Body of pancreas (tissue), 4 donors: ENCODE data around the gene NTPCR. TPM values are rescaled to one million over a fixed set of nuclear protein-coding genes. Genes with fewer than 3 reads are reported as not detected.

Experiments
- ATAC-seq: fragments of 150-250 bp; one replicate; pipeline ENCODE4 v1.9.1; 2016
- DNase-seq, 4 donors: peaks; one replicate each; pipeline ENCODE4 v3.0.0-alpha.2; 2019
- H3K27ac ChIP-seq, 4 donors: fragments of 200-600 bp; sonication (generic); 1 replicate in 3 of 4; 2 replicates in 1 of 4; pipeline versions ENCODE4 v1.5.1 to v1.6.1; 2016 to 2019; ENCODE audit warnings: mild to moderate bottlenecking in 1 of 4, mixed read lengths in 1 of 4, moderate library complexity in 1 of 4
- H3K27me3 ChIP-seq, 2 donors: fragments of 200-600 bp; sonication (generic); one replicate each; pipeline ENCODE4 v1.6.0; 2016; ENCODE audit warnings: mild to moderate bottlenecking in 1 of 2
- H3K36me3 ChIP-seq, 2 donors: fragments of 200-600 bp; sonication (generic); replicated peaks in 1 of 2; 2 replicates each; pipeline ENCODE4 v1.5.1; 2016; ENCODE audit warnings: low read depth in 2 of 2; ENCODE audit not compliant: insufficient read depth in 1 of 2
- H3K4me1 ChIP-seq: fragments of 200-600 bp; sonication (generic); one replicate; pipeline ENCODE4 v1.6.0; 2016
- H3K4me3 ChIP-seq, 2 donors: fragments of 200-600 bp; sonication (generic); 1 replicate in 1 of 2; 2 replicates in 1 of 2; pipeline ENCODE4 v1.5.1; 2016 to 2019
- H3K9me3 ChIP-seq, 3 donors: fragments of 200-600 bp; sonication (generic); 1 replicate in 2 of 3; 2 replicates in 1 of 3; pipeline ENCODE4 v1.5.1; 2016
- POLR2A ChIP-seq, 3 donors: fragments of 450-650 bp; IDR thresholded peaks; one replicate each; pipeline ENCODE4 v1.6.1; 2016; ENCODE audit warnings: antibody characterized with exemption in 3 of 3, mild to moderate bottlenecking in 2 of 3
- WGBS, 2 donors: methylation state at CpG; one replicate each; pipeline ENCODE4 v1.1.5; 2017; 5-methylcytosine and 5-hydroxymethylcytosine counted together
- intact Hi-C: fragments of 100-400 bp; cut with DNase I; formaldehyde crosslinking; loops from one replicate; pipeline ENCODE4 v1.15.1; 2023
- total RNA-seq, 2 donors: library from RNA; depleted of rRNA; stranded (reverse); fragments of >200 nt; gene quantifications; one replicate each; pipeline ENCODE4 v1.1.0, GENCODE V29; 2016
- TF ChIP-seq, protein P1 (sequence below), 7 experiments: fragments of 450-650 bp in 4 of 7; fragments of 200-600 bp in 3 of 7; sonication (generic) in 3 of 7; IDR thresholded peaks; one replicate each; pipeline ENCODE4 v1.5.1; 2016 to 2019; ENCODE audit warnings: antibody characterized with exemption in 7 of 7

Gene NTPCR
- total RNA-seq, 2 donors from 2014 or later: 8.2 to 14.3 TPM

DNA sequence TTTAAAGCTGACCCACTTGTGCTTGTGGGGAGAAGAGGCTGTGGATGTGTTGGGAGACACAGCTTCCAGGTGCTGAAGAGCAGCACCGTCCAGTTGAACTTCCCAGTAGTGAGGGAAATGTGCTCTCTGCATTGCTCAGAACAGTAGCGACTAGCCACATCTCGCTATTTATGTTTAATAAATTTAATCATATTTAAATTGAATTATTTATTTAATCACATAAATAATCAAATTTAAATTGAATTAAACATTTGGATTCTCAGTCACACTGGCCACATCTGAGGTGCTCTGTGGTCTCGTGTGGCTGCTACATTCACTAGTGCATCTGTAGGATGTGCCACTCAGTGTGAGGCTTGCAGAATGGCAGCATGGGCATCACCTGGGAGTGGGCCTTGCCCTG, 20.1 kb downstream of the NTPCR start:
- WGBS, 2 donors: 85 to 97% methylated on average over 4 of the region's 4 CpGs
- Histone ChIP-seq H3K9me3 (no peaks in the 10 kb centered on the region), H3K4me3 (no peak overlapping the region), H3K27me3 (no peaks in the 10 kb centered on the region), H3K27ac (no peak overlapping the region), H3K36me3 (peaks cover 6 to 7% of the 10 kb centered on the region in 2 donors), H3K4me1 (peaks cover 13% of the 10 kb centered on the region)
- DNase-seq (no peak), ATAC-seq (no peak)
- intact Hi-C loops: no loop called here
- no peak for TF ChIP-seq POLR2A (IDR thresholded peaks at IDR 0.05)
- TF ChIP-seq, protein P1, sequence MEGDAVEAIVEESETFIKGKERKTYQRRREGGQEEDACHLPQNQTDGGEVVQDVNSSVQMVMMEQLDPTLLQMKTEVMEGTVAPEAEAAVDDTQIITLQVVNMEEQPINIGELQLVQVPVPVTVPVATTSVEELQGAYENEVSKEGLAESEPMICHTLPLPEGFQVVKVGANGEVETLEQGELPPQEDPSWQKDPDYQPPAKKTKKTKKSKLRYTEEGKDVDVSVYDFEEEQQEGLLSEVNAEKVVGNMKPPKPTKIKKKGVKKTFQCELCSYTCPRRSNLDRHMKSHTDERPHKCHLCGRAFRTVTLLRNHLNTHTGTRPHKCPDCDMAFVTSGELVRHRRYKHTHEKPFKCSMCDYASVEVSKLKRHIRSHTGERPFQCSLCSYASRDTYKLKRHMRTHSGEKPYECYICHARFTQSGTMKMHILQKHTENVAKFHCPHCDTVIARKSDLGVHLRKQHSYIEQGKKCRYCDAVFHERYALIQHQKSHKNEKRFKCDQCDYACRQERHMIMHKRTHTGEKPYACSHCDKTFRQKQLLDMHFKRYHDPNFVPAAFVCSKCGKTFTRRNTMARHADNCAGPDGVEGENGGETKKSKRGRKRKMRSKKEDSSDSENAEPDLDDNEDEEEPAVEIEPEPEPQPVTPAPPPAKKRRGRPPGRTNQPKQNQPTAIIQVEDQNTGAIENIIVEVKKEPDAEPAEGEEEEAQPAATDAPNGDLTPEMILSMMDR (IDR thresholded peaks at IDR 0.05): no peak

DNA sequence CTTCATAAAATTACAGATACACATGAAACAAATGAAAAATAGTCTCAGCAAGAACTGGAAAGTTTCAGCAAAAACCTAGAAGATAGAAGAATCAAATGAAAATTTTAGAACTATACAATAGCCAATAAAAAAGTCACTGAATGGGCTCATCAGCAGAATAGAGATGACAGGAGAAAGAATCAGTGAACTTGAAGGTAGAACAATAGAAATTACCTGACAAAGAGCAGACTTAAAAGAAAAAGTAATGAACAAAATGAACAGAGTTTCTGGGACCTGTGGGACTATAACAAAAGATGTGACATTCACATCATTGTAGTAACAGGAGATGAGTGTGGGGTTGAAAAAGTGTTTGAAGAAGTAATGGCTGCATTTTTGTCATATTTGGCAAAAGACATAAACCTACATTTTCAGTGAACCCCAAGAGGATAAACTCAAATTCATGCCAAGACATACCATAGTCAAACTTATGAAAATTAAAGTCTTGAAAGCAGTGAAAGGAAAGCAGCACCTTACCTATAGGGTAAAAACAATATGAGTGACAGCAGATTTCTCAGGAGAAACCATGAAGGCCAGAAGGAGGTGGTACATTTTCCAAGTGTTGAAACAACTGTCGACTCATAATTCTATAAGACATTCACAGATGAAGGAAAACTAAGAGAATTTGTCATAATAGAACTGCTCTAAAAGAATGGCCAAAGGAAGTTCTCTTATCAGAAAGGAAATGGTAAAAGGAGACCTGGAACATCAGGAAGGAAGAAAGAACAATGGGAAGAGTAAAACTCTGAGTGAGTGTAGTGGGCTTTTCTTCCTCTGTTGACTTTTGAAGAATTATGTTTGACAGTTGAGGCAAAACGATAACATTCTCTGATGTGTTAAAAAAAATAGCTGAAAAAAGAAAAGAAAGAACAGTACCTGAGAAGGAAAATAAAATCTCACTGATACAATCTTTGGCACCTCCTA, 23.5 kb downstream of the NTPCR start:
- intact Hi-C loops: no loop called here
- TF ChIP-seq, protein P1 (IDR thresholded peaks at IDR 0.05): no peak
- TF ChIP-seq POLR2A (IDR thresholded peaks at IDR 0.05): no peak
- WGBS, 2 donors: 85 to 93% methylated on average over 2 of the region's 2 CpGs
- DNase-seq (no peak), ATAC-seq (no peak)
- H3K27me3 ChIP-seq: no peaks in the 10 kb centered on the region
- peaks cover 6 to 7% of the 10 kb centered on the region in 2 donors for H3K36me3 ChIP-seq
- H3K9me3 ChIP-seq: no peaks in the 10 kb centered on the region
- peaks cover 14% of the 10 kb centered on the region for H3K4me1 ChIP-seq
- no peak overlapping the region for H3K4me3 ChIP-seq
- no peak overlapping the region for H3K27ac ChIP-seq

DNA sequence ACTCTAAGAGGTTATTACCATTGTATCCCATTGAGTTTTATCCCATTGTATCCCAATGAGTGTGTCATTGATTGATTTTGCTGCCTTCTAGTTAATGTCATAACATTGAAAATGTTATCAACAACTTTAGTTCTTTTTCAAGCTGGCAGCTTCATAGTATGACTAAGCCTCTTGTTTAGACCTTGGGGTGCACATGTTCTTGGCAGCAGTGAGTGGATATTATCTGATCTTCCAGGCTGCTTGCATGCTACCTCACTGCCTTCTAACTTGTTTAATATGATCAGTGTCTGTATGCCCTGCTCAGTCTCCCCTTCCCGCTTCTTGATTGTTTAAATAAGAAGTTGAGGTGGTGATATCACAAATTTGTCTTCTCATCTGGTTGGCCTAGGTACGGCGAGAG, 24.6 kb downstream of the NTPCR start:
- DNase-seq (peak in 3 of 4 donors; percentile 50 to 69 (median 59)), ATAC-seq (peak; percentile 78)
- H3K27me3 ChIP-seq: no peaks in the 10 kb centered on the region
- WGBS, 2 donors: 67 to 74% methylated on average over 3 of the region's 3 CpGs
- no peak overlapping the region for H3K27ac ChIP-seq
- no peak for TF ChIP-seq POLR2A (IDR thresholded peaks at IDR 0.05)
- TF ChIP-seq, protein P1 (IDR thresholded peaks at IDR 0.05): no peak
- H3K4me1 ChIP-seq: peaks cover 14% of the 10 kb centered on the region
- no peak overlapping the region for H3K4me3 ChIP-seq
- intact Hi-C loops: no loop called here
- H3K36me3 ChIP-seq: peaks cover 6 to 7% of the 10 kb centered on the region in 2 donors
- H3K9me3 ChIP-seq: no peaks in the 10 kb centered on the region

DNA sequence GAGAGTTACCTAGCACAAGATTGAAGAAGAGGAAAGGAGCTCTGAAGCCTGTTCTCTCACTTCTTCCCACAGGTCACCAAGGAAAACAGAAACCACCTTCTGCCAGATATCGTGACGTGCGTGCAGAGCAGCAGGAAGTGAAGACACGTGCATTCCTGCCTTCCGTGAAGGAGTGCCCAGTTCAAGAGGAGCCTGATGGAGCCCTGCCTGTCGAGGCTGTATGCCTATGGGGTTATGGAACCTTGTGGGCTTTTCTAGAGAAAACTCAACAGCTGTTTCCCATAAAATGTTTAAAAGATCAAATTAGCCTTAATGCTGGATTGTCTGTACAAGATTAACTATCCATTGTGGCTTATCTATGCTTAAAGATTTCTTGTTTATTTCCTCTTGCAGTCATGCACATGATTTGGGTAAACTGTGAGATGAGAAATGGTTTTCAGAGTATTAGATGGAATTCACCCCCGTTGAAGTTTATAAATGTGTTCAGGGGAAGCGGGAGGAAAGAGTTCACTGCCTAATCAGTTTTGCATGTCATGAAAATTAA, 27.8 kb downstream of the NTPCR start:
- DNase-seq (peak in 1 of 4 donors; percentile 21), ATAC-seq (peak; percentile 43)
- Histone ChIP-seq H3K27ac (peak overlapping the region in 2 of 4 donors; percentile 10 to 21), H3K4me1 (peaks cover 14% of the 10 kb centered on the region), H3K9me3 (no peaks in the 10 kb centered on the region), H3K36me3 (no peaks in the 10 kb centered on the region), H3K27me3 (no peaks in the 10 kb centered on the region), H3K4me3 (no peak overlapping the region)
- intact Hi-C loops: no loop called here
- TF ChIP-seq, protein P1 (IDR thresholded peaks at IDR 0.05): no peak
- no peak for TF ChIP-seq POLR2A (IDR thresholded peaks at IDR 0.05)
- 57 to 66% methylated on average over 8 of the region's 8 CpGs for WGBS, 2 donors
